ENCODE results near the gene HEYL.
A peak's percentile ranks its signal among the peaks of the same experiment; 100 is the strongest.

Gene HEYL

DNA sequence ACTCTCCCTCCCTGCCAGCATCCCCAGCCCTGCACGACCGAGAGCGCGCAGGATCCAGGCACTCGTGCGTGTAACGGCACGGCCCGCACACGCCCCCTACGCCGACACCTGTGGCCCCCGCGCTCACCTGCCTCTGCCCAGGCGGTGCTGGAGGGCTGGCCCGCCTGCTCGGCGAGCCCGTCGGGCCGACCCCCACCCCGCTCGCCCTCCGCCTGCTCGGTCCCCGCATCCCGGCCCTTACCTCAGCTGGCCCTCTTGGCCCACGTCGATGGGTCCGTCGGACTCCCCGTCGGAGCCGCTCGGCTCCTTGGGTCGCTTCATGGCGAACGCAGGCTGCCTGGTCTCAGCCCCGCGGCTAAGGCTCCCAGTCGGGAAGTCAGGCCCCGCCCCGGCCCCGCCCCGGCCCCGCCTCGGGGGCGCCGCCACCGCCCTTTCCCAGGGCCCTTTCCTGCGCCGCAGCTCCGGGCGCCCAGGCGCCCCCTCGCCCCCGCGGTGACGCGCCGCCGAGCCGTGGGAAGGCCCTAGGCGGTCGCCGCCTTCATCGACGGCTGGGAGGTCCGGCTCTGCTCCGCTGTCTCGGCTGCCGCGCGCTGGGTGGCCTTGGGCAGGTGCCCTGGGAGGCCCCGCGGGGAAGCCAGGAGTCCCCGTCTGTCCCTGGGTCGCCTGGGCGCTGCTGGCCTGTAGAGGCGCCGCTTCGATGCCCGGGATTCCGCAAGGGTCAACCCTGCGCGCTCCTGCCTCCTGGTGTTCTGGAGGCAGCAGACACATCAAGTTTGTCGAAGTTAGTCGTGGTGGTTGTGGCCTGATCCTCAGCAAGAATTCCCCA is at the start of gene HEYL:
HEYL (minus strand) TSS at position 339 of the 826 bp plus-strand sequence; CDS start at position 321, 18 bp downstream.
- peak; percentile 80 for DNase-seq

DNA sequence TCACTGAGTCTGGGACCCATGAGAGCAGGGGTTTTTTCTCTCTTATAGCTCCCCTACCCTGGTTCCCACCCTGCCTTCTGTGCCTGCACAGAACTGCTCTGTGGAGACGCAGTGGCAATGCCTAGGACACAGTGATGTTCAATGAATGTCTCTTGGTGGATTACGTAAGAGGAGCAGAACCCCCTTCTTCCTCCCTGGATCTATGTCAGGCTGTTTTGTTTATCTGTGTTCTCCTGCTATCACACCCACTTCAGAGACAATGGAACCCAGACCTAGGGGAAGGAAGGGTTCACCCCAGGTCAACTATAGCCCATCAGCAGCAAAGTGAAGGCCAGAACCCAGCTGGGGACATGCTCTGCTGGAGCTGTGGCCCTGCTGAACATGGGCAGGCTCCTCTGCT is 49.8 kb upstream of the HEYL start:
- DNase-seq = no peak

DNA sequence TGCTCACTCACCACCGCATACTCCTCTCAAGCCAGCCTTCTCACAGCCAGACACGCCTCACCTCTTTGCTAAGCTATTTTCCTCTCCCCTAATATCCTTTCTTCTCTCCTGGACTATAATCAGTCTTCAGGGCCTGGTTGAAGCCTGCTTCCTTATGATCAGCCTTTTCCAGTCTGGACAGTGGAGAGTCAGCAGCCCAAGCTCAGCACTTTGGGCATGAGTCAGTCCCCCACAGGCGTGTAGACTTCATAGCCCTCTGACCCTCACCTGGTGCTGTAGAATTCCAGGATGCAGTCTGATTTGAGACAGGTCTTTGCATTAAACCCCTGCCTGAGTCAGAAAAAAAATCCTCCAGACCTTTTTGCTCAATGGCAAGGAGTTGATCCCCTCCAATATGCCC is 49.3 kb upstream of the HEYL start:
- no peak for DNase-seq

DNA sequence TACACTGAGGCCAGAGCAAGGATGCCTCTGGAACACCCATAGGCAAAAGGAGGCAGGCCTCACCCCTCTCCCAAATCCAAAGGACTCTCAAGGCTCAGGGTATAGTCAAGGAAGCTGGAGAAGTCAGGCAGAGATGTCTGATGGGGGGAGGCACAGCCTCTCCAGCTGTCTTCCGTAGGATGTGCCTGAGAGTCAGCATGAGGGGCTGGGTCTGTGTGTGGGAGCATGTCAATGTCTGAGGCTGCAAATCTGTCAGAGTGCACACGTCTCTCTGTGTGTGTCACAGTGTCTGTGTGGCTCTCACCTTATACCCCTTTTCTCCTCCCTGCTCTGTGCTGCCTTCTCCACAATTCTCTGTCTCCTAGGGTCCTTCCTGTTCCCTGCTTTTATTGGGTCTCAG is 47.8 kb upstream of the HEYL start:
- no peak for DNase-seq

DNA sequence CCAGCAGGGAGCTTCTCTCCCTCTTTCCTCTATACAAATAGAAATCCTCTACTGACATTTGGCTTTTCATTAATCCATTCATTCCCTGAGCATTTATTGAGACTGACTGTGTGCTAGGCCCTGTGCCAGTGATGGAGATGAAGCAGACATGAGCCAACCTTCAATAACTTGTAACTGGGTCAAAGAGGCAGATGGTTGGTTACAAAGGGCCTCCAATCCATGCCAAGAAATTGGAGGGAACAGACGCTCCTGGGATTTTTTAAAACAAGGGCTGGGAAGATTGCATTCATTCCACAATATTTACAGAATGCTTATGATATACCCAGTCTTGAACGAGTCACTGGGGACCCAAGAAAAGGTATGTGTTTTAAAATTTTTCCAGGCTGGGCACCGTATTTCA is 45.6 kb upstream of the HEYL start:
- no peak for DNase-seq

DNA sequence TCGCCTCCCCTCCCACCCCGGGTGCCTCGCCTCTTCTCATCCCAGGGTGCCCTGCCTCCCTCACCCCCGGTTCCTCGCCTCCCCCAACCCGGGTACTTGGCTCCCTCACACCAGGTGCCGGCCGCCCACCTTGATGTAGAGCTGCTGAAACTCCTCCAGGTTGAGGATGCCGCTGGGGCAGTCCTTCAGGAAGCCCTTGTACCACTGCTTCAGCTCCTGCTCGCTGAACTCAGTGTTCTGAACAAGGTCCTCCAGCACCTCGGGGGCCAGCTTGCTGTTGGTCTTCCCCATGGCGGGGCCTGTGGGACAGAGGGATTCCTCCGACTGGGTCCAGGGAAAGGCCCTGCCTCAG is 44.8 kb upstream of the HEYL start:
- no peak for DNase-seq

DNA sequence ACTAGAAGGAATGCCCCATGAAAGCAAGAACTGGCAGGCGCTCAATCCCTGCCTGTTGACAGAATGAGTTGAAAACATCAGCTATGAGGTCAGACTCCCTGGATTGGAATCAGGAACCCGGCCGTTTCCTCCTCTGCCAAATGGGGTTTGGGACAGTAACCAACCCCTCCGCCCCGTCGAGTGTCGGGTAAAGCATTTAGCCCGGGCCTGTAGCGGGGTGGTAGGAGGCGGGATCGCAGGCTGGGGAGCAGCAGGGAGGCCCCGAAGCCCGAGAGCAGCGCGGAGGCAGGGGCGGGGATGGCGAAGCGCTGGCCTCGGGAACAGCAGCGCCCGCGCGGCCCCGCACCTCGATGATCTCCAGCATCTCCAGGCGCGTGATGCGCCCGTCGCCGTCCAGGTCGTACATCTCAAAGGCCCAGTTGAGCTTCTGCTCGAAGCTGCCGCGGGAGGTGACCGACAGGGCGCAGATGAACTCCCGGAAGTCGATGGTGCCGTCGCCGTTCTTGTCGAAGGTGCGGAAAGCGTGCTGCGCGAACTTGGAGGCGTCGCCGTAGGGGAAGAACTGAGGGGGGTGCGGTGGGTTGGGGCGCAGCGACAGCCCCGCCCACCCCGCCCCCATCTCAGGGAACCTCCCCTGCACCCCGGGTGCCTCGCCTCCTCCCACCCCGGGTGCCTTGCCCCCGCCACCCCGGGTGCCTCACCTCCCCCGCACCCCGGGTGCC is 44.3 kb upstream of the HEYL start:
- DNase-seq = peak; percentile 70

DNA sequence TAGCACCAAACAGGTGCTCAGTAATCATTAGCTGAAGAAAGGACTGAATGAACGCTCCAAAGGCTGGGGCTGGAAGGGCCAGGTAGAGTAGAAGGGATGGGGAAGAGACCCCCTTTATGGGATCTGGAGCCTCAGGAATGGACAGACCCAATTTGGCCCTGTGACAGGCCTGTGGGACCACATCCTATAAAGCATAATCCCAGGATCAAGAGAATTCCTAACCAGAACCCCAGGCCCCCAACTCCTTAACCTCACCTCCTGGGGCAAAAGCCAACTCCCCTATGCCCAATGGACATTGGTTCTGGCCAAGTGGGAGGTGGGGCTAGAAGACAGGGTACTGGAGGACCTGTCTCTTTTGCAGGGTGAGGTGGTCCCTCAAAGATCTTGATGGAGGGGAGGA is 42.6 kb upstream of the HEYL start:
- DNase-seq = no peak

DNA sequence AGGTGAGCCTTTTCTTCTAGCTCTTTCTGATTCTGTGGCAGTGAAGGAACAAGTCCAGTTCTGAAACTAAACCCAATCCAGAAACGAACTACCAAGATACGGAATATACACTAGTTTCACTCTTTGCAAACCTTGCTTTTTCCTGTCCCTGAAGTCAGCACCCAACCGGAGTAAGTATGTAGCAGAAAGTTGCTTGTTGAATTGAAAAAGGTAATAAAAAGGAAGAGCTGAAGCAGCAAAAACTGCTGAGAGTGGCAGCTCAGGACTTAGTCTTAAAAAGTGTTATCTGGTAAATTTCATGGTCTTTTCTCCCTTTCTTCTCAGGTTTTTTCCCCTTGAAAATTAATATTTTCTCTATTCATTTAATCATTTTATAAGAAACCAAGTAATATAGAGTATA is 41.9 kb upstream of the HEYL start:
- DNase-seq = no peak

DNA sequence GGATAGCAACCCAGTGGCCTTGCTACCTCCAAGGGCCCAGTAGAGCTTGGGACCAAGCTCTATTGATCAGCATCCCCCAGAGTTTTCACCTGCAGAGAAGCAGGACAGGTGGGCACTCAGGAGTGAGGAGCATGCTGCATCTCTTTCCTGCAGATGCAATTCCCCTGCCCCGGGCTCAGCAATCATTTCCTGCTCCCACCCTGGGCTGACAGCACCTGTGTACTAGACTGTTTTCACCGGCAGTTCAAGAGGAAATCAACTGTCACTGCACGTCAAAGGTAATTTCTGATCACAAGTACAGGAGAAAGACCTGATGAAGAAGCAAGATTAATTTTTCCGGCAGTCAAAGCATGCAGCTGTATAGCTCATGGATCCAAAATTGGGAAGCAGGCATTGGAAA is 41.3 kb upstream of the HEYL start:
- DNase-seq = peak; percentile 44

DNA sequence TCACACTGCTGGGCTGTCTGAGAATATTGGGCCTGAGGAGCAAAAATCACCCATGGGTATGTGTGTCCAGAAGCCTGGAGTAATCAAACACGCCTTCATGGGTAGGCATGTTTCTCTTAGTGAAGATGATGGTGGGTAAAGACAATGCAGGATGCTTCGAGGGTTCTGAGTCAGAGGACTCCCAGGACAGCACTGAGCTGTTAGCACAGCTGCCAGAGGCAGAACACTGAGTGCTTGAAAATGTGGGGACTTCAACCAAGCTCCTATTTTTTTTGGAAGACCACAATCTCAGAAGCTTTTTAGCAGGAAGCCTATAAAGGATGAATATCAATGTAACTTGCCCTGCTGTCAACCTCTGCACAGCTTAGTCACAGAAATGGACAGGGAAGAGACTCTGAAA is 40.4 kb upstream of the HEYL start:
- DNase-seq = no peak

DNA sequence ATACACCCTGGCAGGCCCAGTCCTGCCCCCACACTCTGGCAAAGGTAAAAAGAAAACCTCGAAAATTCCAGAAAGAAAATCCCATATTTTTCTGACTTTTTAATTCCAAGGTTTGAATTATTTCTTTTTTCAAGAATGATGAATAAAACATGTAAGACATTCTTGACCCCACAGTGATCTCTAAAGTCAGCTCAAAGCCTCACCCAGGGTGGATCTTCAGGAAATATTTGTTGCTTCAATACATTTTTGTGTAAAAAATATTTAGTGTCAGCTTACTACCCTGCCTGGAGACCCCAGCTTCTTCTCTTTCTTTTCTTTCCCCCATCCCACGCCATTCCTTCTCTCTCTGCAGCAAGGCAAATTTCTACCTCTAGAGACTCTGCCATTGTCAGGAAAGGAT is 39.4 kb upstream of the HEYL start:
- DNase-seq = no peak

DNA sequence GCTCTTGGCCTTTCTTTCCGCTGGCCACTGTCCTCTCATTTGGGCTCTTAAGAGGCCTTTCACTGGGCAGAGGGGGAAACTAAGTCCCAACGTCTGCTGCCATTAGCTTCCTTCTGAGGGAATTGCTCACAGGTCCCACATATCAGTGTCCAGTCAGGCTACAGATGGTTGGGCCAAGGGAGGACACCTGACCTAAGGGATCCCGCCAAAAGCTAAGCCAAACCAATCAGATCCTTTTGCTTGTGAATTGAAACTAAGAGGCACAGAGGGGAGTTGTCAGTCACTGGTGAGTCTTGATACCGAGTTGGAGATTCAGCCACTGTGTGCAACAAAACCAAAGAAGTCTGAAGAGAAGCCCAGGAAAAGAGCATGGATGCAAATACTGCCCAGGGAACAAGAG is 38.2 kb upstream of the HEYL start:
- no peak for DNase-seq

DNA sequence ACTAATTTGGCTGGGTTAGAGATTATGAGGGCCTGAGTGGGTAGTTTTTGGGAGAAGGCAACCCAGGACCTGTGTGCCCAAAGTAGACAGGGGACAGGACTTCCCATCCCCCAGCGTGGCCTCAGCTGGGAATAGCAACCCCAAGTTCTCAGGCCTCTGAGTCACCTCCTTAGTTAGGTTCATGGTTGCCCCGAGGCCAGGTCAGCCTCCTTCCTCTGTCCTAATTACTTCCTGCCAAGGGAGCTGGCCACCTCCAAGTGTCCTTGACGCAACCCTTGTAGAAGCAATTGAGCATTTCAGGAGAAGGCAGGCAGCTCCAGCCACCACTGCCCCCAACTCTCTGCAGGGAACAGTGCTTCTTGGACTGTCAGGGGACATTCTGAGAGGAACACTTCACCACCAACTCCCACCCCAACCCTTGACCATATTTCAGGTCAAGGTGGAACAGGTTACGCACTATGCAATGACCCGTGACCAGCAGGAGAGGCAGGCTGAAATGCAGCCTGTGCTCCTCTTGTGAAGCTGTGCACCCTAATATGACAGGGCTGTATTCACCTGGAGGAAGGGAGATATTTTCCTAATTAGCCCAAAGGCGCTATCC is 37.6 kb upstream of the HEYL start:
- no peak for DNase-seq

DNA sequence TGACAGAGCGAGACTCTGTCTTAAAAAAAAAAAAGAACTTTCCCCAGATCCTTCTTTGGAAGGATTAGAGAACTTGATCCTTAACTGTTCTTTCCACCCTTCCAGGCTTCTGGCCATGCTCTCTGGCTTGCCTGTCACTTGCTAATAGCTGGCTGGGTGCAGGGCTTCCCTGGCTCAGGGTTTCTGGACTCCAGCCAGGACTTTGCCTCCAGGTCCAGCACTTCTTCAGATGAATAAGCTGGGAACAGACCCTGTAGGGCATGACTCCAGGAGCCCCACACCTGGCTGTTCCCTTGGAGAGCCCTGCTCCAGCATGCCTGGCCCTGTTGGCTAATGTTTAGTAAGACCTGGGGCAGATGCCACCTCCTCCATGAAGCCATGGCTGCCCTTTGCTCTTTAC is 35.8 kb upstream of the HEYL start:
- no peak for DNase-seq

DNA sequence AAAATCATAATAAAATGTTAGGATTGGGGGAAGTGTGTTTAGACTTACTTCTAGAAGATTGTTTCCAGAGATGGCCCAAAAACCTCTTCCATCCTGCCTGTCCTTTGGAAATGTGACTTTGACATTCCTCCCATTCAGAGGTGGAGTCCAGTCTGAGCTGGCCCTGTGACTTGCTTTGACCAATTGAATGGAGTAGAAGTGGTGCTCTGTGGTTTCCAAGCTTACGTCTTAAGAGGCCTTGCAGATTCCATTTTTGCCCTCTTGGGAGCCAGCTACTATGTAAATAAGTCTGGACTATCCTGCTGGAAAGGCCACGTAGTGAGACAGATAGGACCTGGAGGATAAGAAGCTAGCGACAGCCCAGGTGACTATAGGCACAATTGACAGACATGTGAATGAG is 33.8 kb upstream of the HEYL start:
- DNase-seq = no peak

DNA sequence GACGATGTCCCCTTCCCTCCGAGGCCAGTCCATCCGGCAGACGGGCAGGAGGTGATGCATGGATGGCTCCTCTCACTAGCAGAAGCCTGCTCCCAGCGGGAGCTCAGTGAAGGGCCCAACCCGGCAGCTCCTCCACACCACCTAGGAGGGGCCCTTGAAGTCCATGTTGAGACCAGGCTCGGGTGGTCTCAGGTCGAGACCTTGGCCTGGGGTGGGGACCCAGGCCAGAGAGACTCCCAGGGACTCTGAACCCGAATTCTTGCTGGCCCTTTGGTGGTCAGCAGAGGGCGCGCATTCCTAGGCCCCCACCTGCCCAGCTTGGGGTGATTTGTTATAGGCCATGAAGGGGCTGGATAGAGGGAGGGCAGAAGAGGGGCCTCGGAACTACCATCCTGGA is 33.1 kb upstream of the HEYL start:
- peak; percentile 52 for DNase-seq

DNA sequence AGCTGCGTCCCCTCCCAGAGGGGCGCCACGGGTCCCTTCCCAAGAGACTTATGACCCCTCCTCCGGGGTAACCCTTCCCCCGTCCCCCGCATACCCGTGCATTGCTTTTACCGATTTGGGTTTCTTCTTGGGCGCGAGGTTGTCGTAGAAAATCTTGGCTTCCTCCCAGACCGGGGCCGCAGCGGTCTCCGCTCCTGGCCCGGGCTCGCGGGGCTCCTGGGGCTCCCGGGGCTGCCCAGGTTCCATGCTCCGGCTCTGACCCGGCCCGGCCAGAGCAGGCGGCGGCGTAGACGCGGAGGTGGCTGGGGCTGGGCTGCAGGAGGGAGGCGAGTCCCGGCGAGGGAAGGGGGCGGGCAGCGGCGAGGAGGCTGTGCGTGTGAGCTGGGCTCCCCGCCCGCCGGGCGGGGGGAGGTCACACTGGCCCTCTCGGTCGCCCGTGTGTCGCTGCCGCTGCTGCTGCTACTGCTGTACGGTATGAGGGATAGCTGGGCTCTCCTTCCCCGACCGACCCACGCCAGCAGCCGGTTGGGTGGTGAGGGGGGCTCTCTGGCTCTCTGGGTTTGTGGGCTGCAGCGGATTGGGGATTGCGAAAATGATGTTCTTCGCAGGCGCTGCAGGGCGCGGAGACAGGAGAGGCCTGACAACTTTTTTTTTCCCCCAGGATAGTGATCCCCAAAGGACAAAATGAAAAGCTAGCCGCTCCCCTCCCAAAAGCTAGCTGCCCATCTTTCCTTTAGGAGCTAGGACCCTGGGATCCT is 32.5 kb upstream of the HEYL start, which contains the start of gene NT5C1A:
NT5C1A (minus strand) TSS at position 315 of the 758 bp plus-strand sequence; CDS start at position 246, 69 bp downstream.
- peak; percentile 60 for DNase-seq

DNA sequence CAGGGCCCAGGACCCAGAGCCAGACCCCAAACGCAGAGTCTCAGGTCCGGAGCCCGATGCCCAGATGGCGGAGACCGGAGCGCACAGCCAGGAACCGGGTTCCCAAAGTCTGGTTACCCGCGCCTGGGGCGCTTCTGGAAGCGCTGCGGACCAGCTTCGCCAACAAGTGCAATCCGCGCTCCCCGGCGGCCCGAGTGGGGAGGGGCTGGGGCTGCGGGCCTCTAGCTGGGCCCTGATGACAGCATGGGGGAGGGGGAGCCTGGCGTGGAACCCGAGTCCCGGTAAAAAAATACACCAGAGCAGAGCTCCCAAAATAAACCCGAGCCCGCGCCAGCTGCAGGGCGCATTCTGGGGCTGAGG is 32.0 kb upstream of the HEYL start:
- DNase-seq = peak; percentile 8

DNA sequence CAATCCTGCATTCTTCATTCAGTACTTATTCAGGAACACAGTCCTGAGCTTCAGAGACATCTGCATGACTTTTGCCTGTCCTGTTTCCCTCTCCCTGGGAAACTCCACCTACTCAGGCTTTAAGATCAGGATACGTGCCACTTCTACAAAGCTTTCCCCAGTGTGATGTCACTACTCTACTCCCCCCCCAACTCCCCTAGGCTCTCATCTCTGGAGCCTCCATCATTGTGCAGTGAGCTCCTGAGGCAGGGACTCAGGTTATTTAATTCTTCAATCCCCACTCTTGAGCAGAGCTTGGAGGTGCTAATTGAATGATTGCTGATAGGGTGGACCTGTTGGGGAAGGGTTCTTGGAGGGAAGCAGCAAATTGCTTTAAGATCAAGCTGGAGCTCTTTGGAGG is 31.2 kb upstream of the HEYL start:
- no peak for DNase-seq

DNA sequence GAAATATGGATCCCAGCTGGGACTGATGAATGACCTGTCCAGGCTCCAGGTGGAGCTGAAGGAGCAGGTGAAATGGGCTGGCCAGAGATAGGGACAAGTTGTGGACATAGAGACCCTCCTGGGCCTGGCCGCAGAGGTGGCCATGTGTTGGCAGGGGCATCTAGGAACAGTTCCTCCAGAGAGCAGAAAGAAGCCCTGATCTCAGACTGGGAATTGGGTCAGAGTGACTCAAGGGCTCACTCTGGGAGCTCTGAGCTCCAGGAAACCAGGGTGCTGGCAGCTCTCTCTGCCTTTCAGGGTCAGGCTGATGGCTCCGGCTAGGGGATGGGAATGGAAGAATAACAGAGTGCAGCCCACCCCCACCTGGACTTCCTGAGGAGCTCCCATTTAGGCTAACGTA is 29.5 kb upstream of the HEYL start:
- no peak for DNase-seq

DNA sequence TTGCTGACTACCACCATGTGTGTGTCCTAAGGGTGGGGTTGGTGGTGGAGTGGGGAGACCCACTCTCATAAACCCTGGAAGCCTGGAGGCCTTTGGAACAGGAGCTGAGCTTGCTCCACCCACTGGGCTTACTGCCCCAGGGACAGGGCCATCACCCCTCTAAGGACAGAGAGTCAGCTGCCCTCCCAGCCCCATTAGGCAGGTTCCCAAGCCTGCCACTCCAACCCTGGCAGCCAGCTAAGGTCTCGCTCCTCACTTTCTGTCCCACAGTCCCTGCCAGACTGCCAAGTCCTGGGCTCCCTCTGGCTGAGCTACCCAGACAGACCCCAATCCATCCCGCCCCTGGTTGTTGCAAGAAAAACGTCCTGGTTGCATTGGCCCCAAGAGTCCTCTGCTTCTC is 28.7 kb upstream of the HEYL start:
- DNase-seq = no peak

DNA sequence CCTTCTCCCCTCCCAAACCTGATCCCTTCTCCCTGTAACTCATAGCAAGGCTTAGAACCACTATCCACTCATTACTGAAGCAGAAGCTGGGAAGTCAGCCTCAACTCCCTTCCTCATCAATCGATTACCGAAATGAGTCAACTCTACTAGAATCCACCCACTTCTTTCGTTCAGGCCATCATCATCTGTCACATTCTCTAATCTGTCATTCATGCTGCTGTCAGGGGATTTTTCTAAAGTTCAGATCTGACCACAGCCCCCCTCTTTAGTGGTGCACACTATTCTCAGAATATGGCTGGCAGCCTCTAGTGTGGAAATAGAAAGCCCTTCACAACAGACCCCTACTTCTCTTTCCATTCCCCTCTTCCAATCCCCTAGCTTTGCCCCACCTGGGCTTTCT is 27.3 kb upstream of the HEYL start:
- DNase-seq = no peak
